Activated T-cell treated with anti-CD3 and anti-CD28 coated beads, Interleukin-2, amount 50 U/mL, for 4 hours (primary cell): ENCODE measurements around the gene DCST2. TPM values are rescaled to one million over a fixed set of nuclear protein-coding genes. Genes with fewer than 3 reads are reported as not detected.
A peak's percentile ranks its signal among the peaks of the same experiment; 100 is the strongest.

Source experiments
- ATAC-seq, 2 donors: fragments of 200-7000 bp; cut with Tn5 transposase; one replicate each; pipeline ENCODE4 v1.10.0; 2021
- DNase-seq: peaks from one replicate; pipeline ENCODE4 v3.0.0-alpha.2; 2020
- H3K27me3 Mint-ChIP-seq: one replicate; pipeline ENCODE4 v1.8.0; 2021; ENCODE audit warnings: low read depth, mixed read lengths
- H3K36me3 Mint-ChIP-seq: one replicate; pipeline ENCODE4 v1.8.0; 2022; ENCODE audit warnings: mixed read lengths; ENCODE audit not compliant: insufficient read depth
- H3K4me1 Mint-ChIP-seq: one replicate; pipeline ENCODE4 v1.8.0; 2021; ENCODE audit warnings: low read depth, mixed read lengths
- H3K4me3 Mint-ChIP-seq: one replicate; pipeline ENCODE4 v1.8.0; 2021; ENCODE audit warnings: mild to moderate bottlenecking, moderate library complexity, mixed read lengths
- H3K9me3 Mint-ChIP-seq: one replicate; pipeline ENCODE4 v1.8.0; 2021; ENCODE audit warnings: mixed read lengths
- total RNA-seq, 3 donors: library from RNA; stranded (reverse); gene quantifications; one replicate each; pipeline ENCODE4 v1.2.1, GENCODE V29; 2021

DCST2 gene
- total RNA-seq, 3 donors from 2014 or later: 0.08 TPM; not detected in 2

DNA sequence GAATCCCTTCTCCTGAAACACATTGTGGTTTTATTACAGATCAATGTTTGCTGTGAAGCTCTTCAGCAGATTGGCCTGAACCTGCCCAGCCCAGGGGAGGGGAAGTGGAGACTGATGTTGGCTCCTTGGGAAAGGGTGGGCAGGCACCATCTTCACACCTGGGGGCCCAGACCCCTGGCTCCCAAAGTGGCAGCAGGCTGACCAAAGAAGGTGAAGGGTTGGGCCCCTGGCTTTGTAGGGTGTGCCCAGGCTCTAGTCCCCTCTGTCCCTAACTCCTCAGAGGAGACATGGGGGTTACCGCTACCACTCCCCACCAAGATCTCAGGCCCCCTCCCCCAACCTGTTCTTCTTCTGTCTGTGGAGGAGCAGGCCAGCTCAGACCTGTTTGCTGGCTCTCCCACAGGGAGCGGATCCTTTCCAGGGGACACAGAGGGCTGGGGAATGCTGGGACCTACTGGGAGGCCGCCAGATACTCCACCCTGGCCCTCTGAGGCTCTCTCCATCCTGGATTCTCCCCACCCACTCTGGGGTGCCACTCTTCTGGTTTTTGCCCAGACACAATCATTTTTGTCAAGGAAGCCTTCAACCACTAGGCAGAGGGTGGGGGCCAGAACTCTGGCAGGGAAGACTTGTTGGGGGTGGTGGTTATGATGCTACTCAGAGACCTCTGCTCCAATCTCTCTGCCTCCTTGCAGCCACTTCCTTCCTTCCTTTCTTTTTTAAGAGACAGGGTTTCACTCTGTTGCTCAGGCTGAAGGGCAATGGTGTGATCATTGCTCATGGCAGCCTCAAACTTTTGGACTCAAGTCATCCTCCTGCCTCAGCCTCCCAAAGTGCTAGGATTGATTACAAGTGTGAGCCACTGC is 40.0 kb upstream of the DCST2 start:
- H3K4me3 Mint-ChIP-seq: no peak overlapping the region
- peaks cover 18% of the 10 kb centered on the region for H3K4me1 Mint-ChIP-seq
- H3K27me3 Mint-ChIP-seq: no peaks in the 10 kb centered on the region
- no peak for ATAC-seq
- H3K36me3 Mint-ChIP-seq: no peaks in the 10 kb centered on the region
- H3K9me3 Mint-ChIP-seq: no peaks in the 10 kb centered on the region
- DNase-seq: no peak

DNA sequence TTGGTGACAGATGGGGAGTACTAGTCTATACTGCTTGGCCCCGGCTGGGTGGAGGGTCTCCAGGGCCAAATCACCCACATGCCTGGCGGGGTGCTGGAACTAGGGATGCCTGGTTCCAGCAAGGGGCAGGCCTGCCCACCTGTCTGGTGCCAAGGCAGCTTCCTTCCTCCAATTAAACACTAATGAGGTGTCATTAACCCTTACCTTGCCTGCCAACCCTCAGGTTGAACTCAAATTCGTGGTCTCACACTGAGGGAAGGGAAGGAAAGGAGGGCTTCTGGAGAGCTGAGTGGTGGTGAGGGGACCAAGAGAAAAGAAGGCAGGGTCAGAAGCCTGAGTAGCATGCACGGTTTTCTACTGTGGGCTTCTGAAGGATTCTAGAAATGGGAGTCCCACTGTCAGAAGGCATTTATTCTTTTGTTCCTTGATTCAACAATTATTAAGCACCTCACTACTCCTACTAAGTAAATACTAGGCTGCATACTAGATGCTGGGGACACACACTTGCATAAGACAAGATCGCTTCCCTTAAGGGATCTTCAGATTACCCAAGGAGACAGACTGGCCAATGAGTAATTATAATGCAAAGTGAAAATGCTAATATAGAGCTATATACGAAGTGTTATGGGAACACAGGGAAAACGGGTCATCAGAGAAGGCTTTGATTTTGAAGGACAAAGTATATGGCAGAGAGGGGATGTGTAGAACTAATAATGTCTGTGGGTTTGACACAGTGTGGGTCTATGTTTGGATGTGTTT is 39.1 kb upstream of the DCST2 start:
- Mint-ChIP-seq H3K4me3 (no peak overlapping the region), H3K36me3 (peaks cover 2% of the 10 kb centered on the region), H3K4me1 (peaks cover 18% of the 10 kb centered on the region), H3K27me3 (no peaks in the 10 kb centered on the region), H3K9me3 (no peaks in the 10 kb centered on the region)
- DNase-seq (no peak), ATAC-seq (no peak)

DNA sequence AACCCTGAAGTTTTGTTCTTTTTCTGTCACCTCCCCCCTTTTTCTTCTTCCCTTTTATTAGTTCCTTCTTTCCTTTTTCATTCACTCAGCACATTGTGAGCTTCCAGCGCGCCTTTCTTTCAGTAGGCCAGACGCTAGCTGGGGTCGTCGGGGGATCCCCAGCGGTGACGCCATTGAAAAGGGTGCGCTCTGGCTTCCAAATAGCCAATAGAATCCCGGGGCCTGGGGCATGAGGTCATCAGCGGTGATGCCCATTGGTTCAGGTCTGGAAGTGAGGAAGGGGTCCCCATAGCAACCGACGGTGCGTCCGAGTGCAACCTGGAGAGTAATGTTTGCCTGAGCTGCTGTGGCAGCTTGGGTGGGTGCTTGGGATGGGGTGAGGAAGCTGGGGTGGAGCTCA is 38.1 kb upstream of the DCST2 start:
- H3K9me3 Mint-ChIP-seq: no peaks in the 10 kb centered on the region
- H3K4me3 Mint-ChIP-seq: peak overlapping the region; percentile 5
- no peak for DNase-seq
- no peak for ATAC-seq
- peaks cover 18% of the 10 kb centered on the region for H3K4me1 Mint-ChIP-seq
- H3K36me3 Mint-ChIP-seq: peaks cover 4% of the 10 kb centered on the region
- H3K27me3 Mint-ChIP-seq: no peaks in the 10 kb centered on the region

DNA sequence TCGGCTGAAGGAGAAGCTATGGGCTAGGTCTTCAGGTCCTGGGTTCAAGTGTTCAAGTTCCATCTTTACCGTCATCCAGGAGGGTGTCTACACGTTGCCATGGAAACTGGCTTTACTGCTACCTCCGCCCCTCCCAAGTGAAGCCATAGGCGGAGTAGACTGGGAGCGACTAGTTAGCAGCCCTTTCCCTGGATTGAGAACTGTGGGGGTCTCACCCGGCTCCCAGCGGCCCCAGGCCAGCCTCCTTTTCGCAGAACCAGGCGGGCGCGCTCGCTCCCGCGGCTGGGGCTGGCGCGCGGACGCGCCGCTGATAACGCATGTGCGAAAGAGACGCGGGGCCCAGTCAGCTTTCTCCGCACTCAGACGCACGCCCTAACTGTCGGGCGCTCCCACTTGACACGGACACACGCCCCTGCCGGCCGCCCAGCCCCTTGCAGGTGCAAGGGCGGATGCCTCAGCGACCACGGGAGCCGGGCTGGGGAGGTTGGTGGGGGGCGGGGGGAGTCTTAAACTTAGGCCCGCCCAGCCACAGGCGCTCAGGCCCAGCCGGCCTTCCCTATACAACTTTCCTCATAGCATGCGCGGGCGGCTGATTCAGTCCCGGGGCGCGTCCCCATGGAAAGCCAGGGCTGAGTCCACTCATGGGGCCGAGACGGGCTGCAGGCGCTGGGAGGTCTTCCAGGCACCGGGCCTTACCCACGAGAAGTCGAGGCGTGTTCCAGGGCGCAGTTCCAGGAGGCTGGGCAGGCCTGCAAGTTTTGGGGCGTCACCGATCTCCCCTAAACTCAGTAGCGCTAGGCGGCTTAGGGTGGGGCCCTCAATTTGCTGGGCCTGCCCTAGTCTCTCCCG is 37.4 kb upstream of the DCST2 start:
- Mint-ChIP-seq H3K9me3 (no peaks in the 10 kb centered on the region), H3K4me1 (peaks cover 18% of the 10 kb centered on the region), H3K4me3 (peak overlapping the region; percentile 19), H3K36me3 (peaks cover 4% of the 10 kb centered on the region), H3K27me3 (no peaks in the 10 kb centered on the region)
- DNase-seq: peak; percentile 61
- peak; percentile 96 to 98 for ATAC-seq

DNA sequence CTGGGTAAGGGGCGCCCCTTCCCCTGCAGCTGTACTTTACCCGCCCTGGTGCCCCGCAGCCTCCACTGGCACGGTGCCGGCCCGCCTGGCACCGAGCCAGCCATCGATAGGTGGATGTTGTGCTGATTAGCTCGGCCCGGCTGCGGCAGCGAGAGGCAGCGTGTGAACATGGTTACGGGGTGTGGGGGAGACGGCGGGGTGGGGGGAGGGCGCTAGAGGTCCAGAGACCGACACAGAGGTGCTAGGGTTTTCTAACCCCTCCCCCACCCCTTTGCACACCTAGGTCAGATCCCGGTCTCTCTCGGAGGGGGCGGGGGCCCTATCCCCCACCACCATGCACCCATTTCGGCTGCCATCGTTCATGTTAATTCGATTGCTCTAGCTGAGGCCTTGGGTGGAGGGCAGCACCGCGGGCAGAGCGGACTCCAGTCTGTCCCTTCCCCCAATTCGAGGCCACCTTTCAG is 36.6 kb upstream of the DCST2 start:
- Mint-ChIP-seq H3K4me1 (peaks cover 18% of the 10 kb centered on the region), H3K9me3 (no peaks in the 10 kb centered on the region), H3K27me3 (no peaks in the 10 kb centered on the region), H3K4me3 (peak overlapping the region; percentile 19), H3K36me3 (peaks cover 4% of the 10 kb centered on the region)
- DNase-seq (no peak), ATAC-seq (no peak)

DNA sequence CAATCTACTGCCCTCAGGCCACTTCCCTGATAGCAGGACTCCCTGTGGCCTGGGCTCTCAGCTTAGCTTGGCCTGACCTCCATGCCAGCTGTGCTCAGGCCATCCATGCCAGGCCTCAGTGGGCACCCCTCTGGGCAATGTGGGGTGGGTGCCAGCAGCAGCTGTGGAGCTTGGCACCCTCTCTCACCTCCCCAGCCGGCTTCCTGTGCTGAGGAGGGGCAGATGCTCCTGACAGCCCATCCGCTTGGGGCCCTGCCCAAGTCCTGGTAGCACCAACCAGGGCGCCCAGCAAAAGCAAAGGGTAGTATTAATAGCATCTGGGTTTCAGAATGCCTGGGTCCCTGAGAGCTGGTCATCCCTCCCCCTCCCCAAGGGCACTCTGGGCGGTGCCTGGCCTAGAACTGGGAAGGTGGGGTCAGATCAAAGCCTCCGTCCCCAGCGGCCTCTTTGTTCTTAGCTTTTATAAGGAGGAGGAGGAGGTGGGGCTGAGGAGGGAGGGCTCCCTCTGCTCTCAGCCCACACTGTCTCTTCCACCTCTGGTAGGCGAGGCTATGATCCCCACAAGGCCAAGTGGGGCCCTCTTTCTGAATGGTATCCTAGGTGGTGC is 36.1 kb upstream of the DCST2 start:
- Mint-ChIP-seq H3K9me3 (no peaks in the 10 kb centered on the region), H3K4me3 (no peak overlapping the region), H3K36me3 (peaks cover 4% of the 10 kb centered on the region), H3K4me1 (peaks cover 23% of the 10 kb centered on the region), H3K27me3 (no peaks in the 10 kb centered on the region)
- no peak for ATAC-seq
- DNase-seq: no peak

DNA sequence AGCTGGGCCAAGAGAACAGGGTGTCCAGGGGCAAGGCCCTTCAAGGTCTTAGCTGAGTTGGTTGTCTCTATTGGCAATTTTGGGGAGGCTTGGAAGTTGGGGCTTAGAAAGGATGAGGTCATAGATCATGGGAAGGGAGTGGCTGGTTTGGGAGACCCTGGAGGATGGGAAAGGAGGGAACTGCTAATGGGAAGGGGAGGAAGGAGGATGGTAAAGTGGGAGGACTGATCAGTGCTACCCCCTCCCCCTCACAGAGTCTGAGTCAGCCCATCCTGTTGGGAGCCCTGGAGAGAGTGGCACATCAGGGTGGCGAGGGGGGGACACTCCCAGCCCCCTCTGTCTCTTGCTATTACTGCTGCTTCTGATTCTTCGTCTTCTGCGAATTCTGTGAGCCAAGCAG is 35.0 kb upstream of the DCST2 start:
- H3K4me3 Mint-ChIP-seq: no peak overlapping the region
- H3K27me3 Mint-ChIP-seq: no peaks in the 10 kb centered on the region
- H3K36me3 Mint-ChIP-seq: peaks cover 4% of the 10 kb centered on the region
- DNase-seq (no peak), ATAC-seq (no peak)
- no peaks in the 10 kb centered on the region for H3K9me3 Mint-ChIP-seq
- peaks cover 24% of the 10 kb centered on the region for H3K4me1 Mint-ChIP-seq

DNA sequence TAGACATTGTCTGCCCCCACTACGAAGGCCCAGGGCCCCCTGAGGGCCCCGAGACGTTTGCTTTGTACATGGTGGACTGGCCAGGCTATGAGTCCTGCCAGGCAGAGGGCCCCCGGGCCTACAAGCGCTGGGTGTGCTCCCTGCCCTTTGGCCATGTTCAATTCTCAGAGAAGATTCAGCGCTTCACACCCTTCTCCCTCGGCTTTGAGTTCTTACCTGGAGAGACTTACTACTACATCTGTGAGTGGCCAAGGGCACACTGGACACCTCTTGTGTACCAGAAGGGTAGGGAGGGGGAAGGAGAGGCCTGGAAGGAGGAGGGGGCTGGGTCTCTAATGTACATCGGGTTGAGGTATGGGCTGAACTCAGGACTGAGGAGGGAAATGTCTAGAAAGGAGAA is 33.2 kb upstream of the DCST2 start:
- peaks cover 4% of the 10 kb centered on the region for H3K36me3 Mint-ChIP-seq
- peaks cover 31% of the 10 kb centered on the region for H3K4me1 Mint-ChIP-seq
- ATAC-seq (no peak), DNase-seq (no peak)
- H3K4me3 Mint-ChIP-seq: no peak overlapping the region
- no peaks in the 10 kb centered on the region for H3K9me3 Mint-ChIP-seq
- H3K27me3 Mint-ChIP-seq: no peaks in the 10 kb centered on the region

DNA sequence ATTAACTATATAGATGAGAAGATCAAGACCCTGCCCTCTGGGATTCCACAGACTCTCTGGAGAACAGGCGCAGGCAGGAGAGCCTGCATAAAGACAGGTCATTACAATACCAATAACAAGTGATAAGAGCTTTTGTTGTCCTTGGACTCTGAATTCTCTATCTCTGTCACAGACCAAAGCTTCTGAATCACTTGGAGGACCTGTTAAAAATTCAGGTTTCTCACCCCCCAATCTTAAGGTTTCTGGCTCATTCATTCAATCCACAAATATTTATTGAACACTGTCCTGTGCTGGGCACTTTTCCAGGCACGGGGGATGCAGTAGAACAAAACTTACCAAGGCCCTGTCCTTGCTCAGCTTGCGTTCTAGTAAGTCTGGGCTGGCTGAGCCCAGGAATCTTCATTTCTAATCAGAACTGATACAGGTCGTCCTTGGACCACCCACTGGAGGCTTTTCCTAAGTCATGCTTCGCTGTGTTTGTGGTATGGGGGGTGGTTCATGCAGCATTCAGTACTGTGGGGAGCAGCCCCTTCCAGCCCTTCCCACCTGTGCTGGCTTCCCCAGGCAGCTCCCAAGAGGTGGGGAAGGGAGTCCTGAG is 31.4 kb upstream of the DCST2 start:
- no peak for DNase-seq
- Mint-ChIP-seq H3K4me3 (peak overlapping the region; percentile 84), H3K9me3 (no peaks in the 10 kb centered on the region), H3K27me3 (no peaks in the 10 kb centered on the region), H3K4me1 (peaks cover 30% of the 10 kb centered on the region), H3K36me3 (peaks cover 6% of the 10 kb centered on the region)
- ATAC-seq: no peak

DNA sequence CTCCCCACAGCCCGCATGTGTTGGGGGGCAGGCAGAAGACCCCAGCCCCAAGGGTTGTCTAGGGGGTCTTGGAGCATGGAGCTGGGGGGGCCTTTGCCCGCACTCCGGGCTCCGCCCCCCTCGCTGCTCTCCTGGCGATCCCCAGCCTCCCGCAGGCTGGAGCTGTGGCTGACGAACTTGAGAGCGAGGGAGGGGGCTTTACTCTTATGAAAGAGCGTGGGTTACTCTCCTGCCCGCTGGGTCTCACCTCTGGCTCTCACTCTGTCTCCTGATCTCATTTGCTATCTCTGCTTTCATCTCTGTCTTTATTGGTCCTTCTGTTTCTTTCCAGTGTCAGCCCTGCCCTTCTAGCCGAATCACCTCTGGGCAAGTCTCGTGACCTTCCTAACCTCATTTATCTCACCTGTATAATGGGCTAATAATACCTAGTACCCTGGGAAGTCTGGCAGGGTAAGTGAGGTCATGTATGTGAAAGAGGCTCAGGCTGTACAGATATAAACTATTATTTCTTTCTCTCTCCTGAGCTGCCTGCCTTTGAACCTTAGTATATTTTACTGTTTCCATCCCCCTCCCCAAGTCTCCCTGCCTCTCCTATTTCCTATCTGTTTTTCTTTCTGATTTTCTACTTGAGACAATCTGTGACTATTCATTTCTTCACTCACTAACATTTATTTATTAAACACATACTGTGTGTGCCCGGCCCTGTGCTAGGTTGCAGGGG is 30.7 kb upstream of the DCST2 start:
- ATAC-seq: peak; percentile 23 to 42
- no peaks in the 10 kb centered on the region for H3K27me3 Mint-ChIP-seq
- peaks cover 6% of the 10 kb centered on the region for H3K36me3 Mint-ChIP-seq
- H3K4me1 Mint-ChIP-seq: peaks cover 30% of the 10 kb centered on the region
- peak overlapping the region; percentile 84 for H3K4me3 Mint-ChIP-seq
- H3K9me3 Mint-ChIP-seq: no peaks in the 10 kb centered on the region
- no peak for DNase-seq

DNA sequence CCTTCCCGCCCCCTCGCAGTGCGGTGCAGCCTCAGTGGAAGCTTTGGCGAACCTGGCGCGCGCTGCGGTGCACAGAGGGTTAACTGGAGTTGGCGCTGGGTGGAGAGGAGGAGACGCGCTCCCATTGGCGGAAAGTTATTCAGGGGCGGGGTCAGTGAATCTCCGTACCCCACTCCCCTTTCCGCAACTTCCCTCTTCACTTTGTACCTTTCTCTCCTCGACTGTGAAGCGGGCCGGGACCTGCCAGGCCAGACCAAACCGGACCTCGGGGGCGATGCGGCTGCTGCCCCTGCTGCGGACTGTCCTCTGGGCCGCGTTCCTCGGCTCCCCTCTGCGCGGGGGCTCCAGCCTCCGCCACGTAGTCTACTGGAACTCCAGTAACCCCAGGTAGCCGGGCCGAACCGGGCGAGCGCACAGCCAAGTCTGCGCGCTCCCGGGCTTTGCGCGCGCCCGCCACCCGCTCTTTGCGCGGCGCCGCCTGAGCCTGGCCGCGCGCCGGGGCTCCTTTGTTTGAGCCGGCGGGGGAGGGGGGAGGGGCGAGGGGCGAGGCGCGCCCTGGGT is 30.0 kb upstream of the DCST2 start, which contains the start of gene EFNA4:
TSS of gene EFNA4 (plus strand) at position 191 of the 561 bp plus-strand sequence. CDS start at position 275, 84 bp downstream.
- ATAC-seq: peak; percentile 87 to 91
- DNase-seq: peak; percentile 73
- H3K9me3 Mint-ChIP-seq: no peaks in the 10 kb centered on the region
- H3K4me3 Mint-ChIP-seq: peak within 1 kb of the TSS; percentile 89
- H3K36me3 Mint-ChIP-seq: peaks cover 7% of the 10 kb centered on the region
- H3K4me1 Mint-ChIP-seq: peaks cover 30% of the 10 kb centered on the region
- no peaks in the 10 kb centered on the region for H3K27me3 Mint-ChIP-seq

DNA sequence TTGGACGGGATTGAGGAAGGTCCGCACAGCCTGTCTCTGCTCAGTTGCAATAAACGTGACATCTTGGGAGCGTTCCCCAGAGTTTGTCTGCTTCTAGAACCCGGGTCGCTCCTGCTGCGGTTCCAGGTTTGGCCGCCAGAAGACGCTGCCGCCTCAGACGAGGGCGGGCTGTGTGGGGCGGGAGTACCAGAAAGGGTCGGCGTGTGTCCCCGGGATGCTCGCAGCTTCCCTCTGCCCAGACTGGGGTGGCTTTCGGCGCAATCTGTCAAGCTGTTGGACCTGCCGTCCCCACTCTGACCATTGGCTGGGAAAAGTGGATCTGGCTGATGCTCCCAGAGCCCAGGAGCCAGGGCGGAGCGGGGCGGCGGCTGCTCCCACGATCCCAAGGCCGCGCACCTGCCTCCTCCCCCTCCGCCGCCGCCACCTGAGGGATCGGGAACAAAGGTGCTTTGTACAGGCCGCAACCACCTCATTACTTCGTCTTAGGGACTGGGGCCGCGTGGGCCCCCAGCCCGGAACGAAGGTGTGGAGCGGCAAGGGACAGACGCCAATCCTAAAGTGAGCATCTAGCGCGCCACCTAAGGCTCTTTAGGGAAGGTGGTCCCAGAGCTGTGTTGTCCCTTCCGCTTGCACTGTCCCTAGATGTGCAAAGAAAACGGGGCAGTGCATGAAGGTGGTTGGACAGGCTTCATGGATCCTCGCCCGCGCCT is 29.3 kb upstream of the DCST2 start:
- Mint-ChIP-seq H3K4me3 (peak overlapping the region; percentile 89), H3K36me3 (peaks cover 7% of the 10 kb centered on the region), H3K4me1 (peaks cover 30% of the 10 kb centered on the region), H3K27me3 (no peaks in the 10 kb centered on the region), H3K9me3 (no peaks in the 10 kb centered on the region)
- ATAC-seq (peak; percentile 30 to 47), DNase-seq (peak; percentile 68)
